NB4 (cell line): Measurements from ENCODE around the gene PSMD2.
"Not testable (repeated sequence)": the region's sequence is repeated elsewhere in the genome, so short reads cannot be mapped to it uniquely, and the experiment has no call there.

ENCODE experiments used
- DNase-seq: peaks from one replicate; pipeline ENCODE4 v3.0.0; 2010; ENCODE audit warnings: low read depth
- H3K4me3 ChIP-seq: one replicate; pipeline ENCODE4 v1.5.1; 2011; ENCODE audit warnings: mild to moderate bottlenecking, low read depth, low read length, moderate library complexity
- MYC ChIP-seq: IDR thresholded peaks from 2 replicates; pipeline ENCODE4 v1.6.1; 2011; ENCODE audit warnings: low read depth, low read length
- POLR2A ChIP-seq: IDR thresholded peaks from 2 replicates; pipeline ENCODE4 v1.6.1; 2011; ENCODE audit warnings: mild to moderate bottlenecking; ENCODE audit not compliant: insufficient read length; ENCODE audit errors: extremely low read depth
- TF ChIP-seq, protein P1 (sequence below): IDR thresholded peaks from 2 replicates; pipeline ENCODE4 v1.6.1; 2011; ENCODE audit warnings: low read depth, low read length
- TF ChIP-seq, protein P2 (sequence below): IDR thresholded peaks from one replicate; pipeline ENCODE4 v1.5.1; 2012; ENCODE audit warnings: low read depth, low read length

The PSMD2 gene

DNA sequence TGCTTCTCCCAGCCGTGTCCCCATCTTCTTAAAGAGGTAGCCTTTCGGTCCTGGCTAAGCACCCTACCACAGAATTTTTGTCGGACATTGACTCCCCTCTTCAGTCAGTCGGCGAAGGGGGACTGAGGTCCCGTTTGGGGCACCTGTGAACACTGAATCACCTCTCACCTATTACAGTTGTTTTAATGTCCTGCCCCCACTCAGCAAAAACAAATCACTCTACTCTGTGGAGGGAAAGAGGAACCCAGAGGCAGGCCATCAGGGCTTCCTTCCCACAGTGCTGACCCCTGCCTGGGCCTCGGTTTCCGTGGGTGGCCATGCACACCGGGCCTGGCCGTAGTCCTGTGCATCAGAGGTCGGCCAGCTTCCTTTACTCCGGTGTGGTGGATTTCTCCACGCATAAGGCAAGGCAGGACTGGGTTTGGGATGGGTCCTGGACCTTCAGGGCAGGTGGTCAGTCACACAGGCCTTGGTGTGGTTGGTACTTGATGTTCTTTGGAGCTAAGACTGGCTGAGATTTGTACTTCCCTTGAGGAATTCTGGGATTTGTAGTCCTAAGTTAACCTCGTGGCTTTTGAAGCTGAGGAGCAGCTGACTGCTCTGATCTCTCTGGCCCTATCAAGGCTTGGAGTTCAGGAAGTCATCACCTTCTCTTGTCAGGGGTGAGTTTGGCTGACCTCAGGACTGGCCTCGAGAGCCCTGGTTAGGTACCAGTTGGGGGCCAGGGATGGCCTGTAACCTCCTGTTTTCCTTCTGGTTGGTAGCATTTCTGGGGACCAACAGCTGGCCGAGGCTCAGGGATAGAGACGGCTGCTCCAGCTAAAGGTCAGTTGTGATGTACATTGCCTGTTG lies 37.7 kb downstream of the PSMD2 start:
- no peak overlapping the region for H3K4me3 ChIP-seq
- DNase-seq = no peak
- TF ChIP-seq, protein P1, sequence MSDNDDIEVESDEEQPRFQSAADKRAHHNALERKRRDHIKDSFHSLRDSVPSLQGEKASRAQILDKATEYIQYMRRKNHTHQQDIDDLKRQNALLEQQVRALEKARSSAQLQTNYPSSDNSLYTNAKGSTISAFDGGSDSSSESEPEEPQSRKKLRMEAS = no peak
- TF ChIP-seq MYC = no peak
- TF ChIP-seq, protein P2, sequence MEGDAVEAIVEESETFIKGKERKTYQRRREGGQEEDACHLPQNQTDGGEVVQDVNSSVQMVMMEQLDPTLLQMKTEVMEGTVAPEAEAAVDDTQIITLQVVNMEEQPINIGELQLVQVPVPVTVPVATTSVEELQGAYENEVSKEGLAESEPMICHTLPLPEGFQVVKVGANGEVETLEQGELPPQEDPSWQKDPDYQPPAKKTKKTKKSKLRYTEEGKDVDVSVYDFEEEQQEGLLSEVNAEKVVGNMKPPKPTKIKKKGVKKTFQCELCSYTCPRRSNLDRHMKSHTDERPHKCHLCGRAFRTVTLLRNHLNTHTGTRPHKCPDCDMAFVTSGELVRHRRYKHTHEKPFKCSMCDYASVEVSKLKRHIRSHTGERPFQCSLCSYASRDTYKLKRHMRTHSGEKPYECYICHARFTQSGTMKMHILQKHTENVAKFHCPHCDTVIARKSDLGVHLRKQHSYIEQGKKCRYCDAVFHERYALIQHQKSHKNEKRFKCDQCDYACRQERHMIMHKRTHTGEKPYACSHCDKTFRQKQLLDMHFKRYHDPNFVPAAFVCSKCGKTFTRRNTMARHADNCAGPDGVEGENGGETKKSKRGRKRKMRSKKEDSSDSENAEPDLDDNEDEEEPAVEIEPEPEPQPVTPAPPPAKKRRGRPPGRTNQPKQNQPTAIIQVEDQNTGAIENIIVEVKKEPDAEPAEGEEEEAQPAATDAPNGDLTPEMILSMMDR = no peak
- no peak for TF ChIP-seq POLR2A

DNA sequence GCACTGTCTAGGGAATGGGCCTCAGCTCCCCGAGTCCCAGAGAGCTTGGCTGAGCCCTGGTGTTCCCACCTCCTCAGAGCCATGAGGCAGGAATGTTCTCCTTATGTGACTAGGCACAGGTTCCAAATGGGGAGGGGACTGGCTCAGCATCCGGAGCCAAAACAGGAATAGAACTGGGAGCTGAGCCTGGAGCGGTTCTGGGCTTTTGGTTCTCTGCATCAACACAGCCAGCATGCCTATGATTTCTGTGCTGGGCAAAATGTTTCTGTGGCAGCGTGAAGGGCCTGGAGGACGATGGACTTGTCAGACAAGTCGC lies 38.3 kb downstream of the PSMD2 start, which contains the start of gene FAM131A:
TSS of gene FAM131A (plus strand) at position 202 of the 316 bp plus-strand sequence. CDS start at position 233, 31 bp downstream.
- H3K4me3 ChIP-seq = no peak within 1 kb of the TSS
- no peak for DNase-seq
- TF ChIP-seq POLR2A = no peak
- TF ChIP-seq, protein P2 = no peak
- TF ChIP-seq, protein P1 = no peak
- no peak for TF ChIP-seq MYC

DNA sequence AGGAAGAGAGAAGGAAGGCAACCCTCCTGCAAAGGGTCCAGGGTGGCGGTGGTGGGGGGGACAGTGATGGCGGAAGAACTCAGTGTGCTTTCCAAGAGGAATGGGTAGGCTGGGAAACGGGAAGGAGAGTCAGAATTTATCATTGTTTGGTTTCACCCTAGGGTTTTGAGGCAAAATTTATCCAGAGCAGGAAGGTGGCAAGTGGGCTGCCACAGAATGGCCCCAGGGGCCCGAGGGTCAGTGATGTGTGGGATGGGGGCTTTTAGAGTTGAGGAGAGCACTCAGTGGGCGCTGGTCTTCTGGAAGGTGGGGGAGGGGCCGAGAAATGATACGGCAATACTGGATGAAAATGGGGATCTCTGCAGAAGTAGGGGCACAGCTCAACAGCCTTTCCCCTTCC lies 38.9 kb downstream of the PSMD2 start:
- DNase-seq = no peak
- TF ChIP-seq MYC = no peak
- H3K4me3 ChIP-seq = no peak overlapping the region

DNA sequence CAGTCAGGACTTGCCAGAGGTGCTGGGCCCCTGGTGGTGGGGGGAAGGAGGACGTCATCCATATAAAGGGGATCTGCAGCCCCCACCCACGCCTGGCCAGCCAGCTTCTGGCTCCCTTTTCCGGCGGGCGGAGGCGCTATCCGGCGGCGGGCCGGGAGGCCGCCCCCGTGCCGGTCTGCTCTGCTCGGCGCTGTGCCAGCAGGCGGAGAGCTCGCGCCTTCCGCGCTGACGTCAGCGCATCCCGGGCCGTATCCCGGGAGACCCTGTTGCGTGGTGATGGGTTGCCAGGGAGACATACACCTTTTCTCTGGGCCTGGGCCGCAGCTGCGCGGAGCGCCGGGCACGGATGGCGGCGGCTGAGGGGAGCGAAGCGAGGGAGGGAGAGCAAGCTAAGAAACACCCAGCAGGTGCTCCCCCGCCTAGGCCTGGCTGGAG lies 39.5 kb downstream of the PSMD2 start:
- no peak overlapping the region for H3K4me3 ChIP-seq
- TF ChIP-seq, protein P2 = no peak
- TF ChIP-seq, protein P1 = no peak
- TF ChIP-seq POLR2A (no peak), MYC (no peak)
- no peak for DNase-seq

DNA sequence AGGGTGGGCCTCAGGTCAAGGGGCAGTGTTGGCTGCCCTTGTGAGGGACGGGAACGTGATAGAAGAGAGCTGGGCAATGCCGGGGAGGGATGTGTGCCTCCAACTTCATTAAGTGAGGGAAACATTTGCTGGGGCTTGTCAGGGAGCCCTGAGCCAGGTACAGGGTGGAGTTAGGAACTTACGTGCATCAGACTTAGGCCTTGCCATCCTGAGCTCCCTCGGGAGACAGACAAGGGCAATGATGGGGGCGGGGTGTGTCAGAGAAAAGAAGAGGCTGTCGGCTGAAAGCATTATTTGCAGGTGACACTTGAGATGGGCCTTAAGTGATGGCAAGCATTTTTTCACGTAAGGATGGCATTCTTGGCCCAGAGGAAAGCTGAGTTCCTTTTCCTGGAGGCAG lies 40.0 kb downstream of the PSMD2 start:
- DNase-seq = no peak
- H3K4me3 ChIP-seq = no peak overlapping the region
- TF ChIP-seq, protein P2 = no peak
- TF ChIP-seq POLR2A (no peak), MYC (no peak)
- TF ChIP-seq, protein P1 = no peak

DNA sequence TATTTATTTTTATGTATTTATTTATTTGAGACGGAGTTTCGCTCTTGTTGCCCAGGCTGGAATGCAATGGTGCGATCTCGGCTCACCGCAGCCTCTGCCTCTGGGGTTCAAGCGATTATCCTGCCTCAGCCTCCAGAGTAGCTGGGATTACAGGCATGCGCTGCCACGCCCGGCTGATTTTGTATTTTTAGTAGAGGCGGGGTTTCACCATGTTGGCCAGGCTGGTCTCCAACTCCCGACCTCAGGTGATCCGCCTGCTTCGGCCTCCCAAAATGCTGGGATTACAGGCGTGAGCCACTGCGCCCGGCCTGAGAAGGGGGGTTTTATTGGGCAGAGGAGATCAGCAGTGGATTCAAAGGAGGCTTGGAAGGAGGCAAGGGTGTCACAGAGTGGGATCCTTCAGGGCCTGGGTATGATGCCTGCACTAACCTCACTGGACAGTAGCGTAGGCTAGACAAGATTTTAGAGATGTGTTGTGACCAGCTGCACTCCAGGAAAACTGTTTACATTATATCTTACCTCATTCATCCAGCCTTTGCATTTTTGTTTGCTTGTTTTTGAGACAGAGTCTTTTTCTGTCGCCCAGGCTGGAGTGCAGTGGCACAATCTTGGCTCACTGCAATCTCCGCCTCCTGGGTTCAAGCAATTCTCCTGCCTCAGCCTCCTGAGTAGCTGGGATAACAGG lies 40.6 kb downstream of the PSMD2 start:
- DNase-seq, H3K4me3 ChIP-seq: not testable (repeated sequence)
